Gastrocnemius medialis (tissue), 4 donors: ENCODE data around the gene RBM38. TPM values are rescaled to one million over a fixed set of nuclear protein-coding genes. Genes with fewer than 3 reads are reported as not detected.
A peak's percentile ranks its signal among the peaks of the same experiment; 100 is the strongest.

ENCODE experiments used
- ATAC-seq, 2 donors: fragments of 150-250 bp; one replicate each; pipeline ENCODE4 v1.9.1; 2016
- DNase-seq, 2 donors: peaks; one replicate each; pipeline ENCODE4 v3.0.0-alpha.2; 2019
- H3K27ac ChIP-seq, 4 donors: fragments of 200-600 bp; sonication (generic); 1 replicate in 1 of 4; 2 replicates in 3 of 4; pipeline ENCODE4 v1.5.1; 2016 to 2018; ENCODE audit warnings: mild to moderate bottlenecking in 2 of 4, moderate library complexity in 1 of 4
- H3K27me3 ChIP-seq, 3 donors: fragments of 200-600 bp; sonication (generic) in 2 of 3; 1 replicate in 1 of 3; 2 replicates in 2 of 3; pipeline versions ENCODE4 v1.5.1 to v1.6.0; 2016 to 2019; ENCODE audit warnings: mild to moderate bottlenecking in 1 of 3, moderate library complexity in 1 of 3
- H3K36me3 ChIP-seq, 2 donors: fragments of 200-600 bp; sonication (generic) in 1 of 2; one replicate each; pipeline ENCODE4 v1.5.1; 2017 to 2018
- H3K4me1 ChIP-seq, 2 donors: fragments of 200-600 bp; sonication (generic) in 1 of 2; one replicate each; pipeline ENCODE4 v1.5.1; 2016 to 2017; ENCODE audit warnings: mild to moderate bottlenecking in 2 of 2
- H3K4me3 ChIP-seq, 4 donors: fragments of 200-600 bp; sonication (generic) in 3 of 4; 1 replicate in 1 of 4; 2 replicates in 3 of 4; pipeline ENCODE4 v1.5.1; 2016 to 2019; ENCODE audit warnings: mild to moderate bottlenecking in 2 of 4
- H3K9me3 ChIP-seq, 3 donors: fragments of 200-600 bp; sonication (generic) in 2 of 3; 1 replicate in 1 of 3; 2 replicates in 2 of 3; pipeline ENCODE4 v1.5.1; 2016 to 2019
- CTCF ChIP-seq, 5 experiments: fragments of 450-650 bp in 3 of 5; fragments of 200-600 bp in 2 of 5; sonication (generic) in 2 of 5; IDR thresholded peaks in 4 of 5; conservative IDR thresholded peaks in 1 of 5; 1 replicate in 4 of 5; 2 replicates in 1 of 5; pipeline ENCODE4 v1.5.1; 2016 to 2019; ENCODE audit warnings: antibody characterized with exemption in 5 of 5, mild to moderate bottlenecking in 3 of 5, moderate library complexity in 3 of 5
- POLR2A ChIP-seq, 2 donors: fragments of 450-650 bp; IDR thresholded peaks; one replicate each; pipeline ENCODE4 v1.6.1; 2017; ENCODE audit warnings: antibody characterized with exemption in 2 of 2, mild to moderate bottlenecking in 2 of 2, moderate library complexity in 2 of 2
- in situ Hi-C, 4 donors: fragments of 200-750 bp; cut with MboI; loops; one replicate each; pipeline versions ENCODE4 v1.15.0 to v1.8.0; 2017; ENCODE audit warnings: low sequenced_read_pairs in 4 of 4
- intact Hi-C: fragments of 100-400 bp; cut with DNase I; formaldehyde crosslinking; loops from one replicate; pipeline ENCODE4 v1.15.1; 2023; ENCODE audit warnings: low total_unique reads
- total RNA-seq, 4 donors: library from RNA; depleted of rRNA; stranded (reverse); fragments of >200 nt; gene quantifications; one replicate each; pipeline versions ENCODE4 v1.1.0 to v1.2.3, GENCODE V29; 2016

Gene RBM38
- total RNA-seq, 4 donors from 2014 or later: 56.7 to 229 (median 177) TPM

GRCh38 chr20:57351042-57351783 lies 40.0 kb upstream of the RBM38 start, which contains the start of gene RAE1:
Gene RAE1, plus strand, starts transcription at chr20:57351255. Its CDS starts 2,784 bp downstream, at chr20:57354039.
- H3K27ac ChIP-seq: peak within 1 kb of the TSS; percentile 82 to 85 (median 84)
- no peaks in the 10 kb centered on the region for H3K27me3 ChIP-seq
- peaks cover 6 to 9% of the 10 kb centered on the region in 2 donors for H3K4me1 ChIP-seq
- peaks cover 3 to 4% of the 10 kb centered on the region in 2 donors for H3K36me3 ChIP-seq
- peak within 1 kb of the TSS; percentile 85 to 97 (median 94) for H3K4me3 ChIP-seq
- in situ Hi-C loops (loop anchor here in 2 of 4 donors (25.0 kb wide), 2 partner anchors 861 to 1311 kb away; partner anchors contain the start of gene STX16 (in 1 of the 2)), intact Hi-C loops (loop anchor here (5.0 to 10.0 kb wide), 2 partner anchors 884 to 1554 kb away; partner anchors contain the start of gene RTF2)
- ATAC-seq: peak; percentile 94 to 97
- no peaks in the 10 kb centered on the region for H3K9me3 ChIP-seq
- peak; percentile 83 for DNase-seq
- no peak for TF ChIP-seq CTCF (IDR thresholded peaks at IDR 0.05 in 4 of 5, conservative IDR thresholded peaks at IDR 0.05 in 1 of 5)
- TF ChIP-seq POLR2A (IDR thresholded peaks at IDR 0.05): peak; percentile 40 to 64

DNA sequence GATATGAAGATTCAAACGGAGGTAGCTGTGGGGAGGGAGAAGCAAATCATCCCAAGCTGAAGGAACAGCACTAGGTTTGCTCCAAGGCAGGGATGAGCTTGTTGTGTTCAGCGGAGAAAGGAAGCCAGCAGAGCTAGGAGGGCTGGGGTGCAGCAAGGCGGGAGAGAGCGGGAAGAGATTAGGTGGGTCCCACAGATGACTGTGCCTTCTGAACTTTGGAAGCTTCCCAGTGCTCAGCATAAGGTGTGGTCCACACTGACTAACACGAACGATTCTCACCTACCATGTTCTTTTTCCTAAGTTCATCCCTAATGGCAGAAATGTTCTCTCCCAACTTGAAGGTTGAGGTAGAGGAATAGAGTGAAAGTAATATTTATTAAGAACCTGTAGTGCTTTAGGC lies 38.9 kb upstream of the RBM38 start:
- TF ChIP-seq POLR2A (IDR thresholded peaks at IDR 0.05) (no peak), CTCF (IDR thresholded peaks at IDR 0.05 in 4 of 5, conservative IDR thresholded peaks at IDR 0.05 in 1 of 5) (no peak)
- DNase-seq (no peak), ATAC-seq (no peak)
- H3K27me3 ChIP-seq: no peaks in the 10 kb centered on the region
- peaks cover 6 to 9% of the 10 kb centered on the region in 2 donors for H3K4me1 ChIP-seq
- intact Hi-C loops: loop anchor here (5.0 to 10.0 kb wide), 2 partner anchors 885 to 1552 kb away; partner anchors contain the start of gene RTF2
- no peak overlapping the region for H3K27ac ChIP-seq
- no peaks in the 10 kb centered on the region for H3K9me3 ChIP-seq
- in situ Hi-C loops: loop anchor here in 2 of 4 donors (25.0 kb wide), 2 partner anchors 860 to 1310 kb away; partner anchors contain the start of gene STX16 (in 1 of the 2)
- peak overlapping the region; percentile 85 to 97 (median 94) for H3K4me3 ChIP-seq
- H3K36me3 ChIP-seq: peaks cover 3 to 4% of the 10 kb centered on the region in 2 donors

- no peak overlapping the region for H3K27ac ChIP-seq
- H3K4me1 ChIP-seq: peaks cover 6 to 9% of the 10 kb centered on the region in 2 donors
- H3K27me3 ChIP-seq: no peaks in the 10 kb centered on the region
- H3K4me3 ChIP-seq: no peak overlapping the region
- H3K36me3 ChIP-seq: peaks cover 3 to 4% of the 10 kb centered on the region in 2 donors
- ATAC-seq (no peak), DNase-seq (no peak)
- no peaks in the 10 kb centered on the region for H3K9me3 ChIP-seq
- TF ChIP-seq POLR2A (IDR thresholded peaks at IDR 0.05) (no peak), CTCF (IDR thresholded peaks at IDR 0.05 in 4 of 5, conservative IDR thresholded peaks at IDR 0.05 in 1 of 5) (no peak)
- in situ Hi-C loops: loop anchor here in 2 of 4 donors (25.0 kb wide), 2 partner anchors 859 to 1309 kb away; partner anchors contain the start of gene STX16 (in 1 of the 2)
- intact Hi-C loops: loop anchor here (5.0 to 10.0 kb wide), 2 partner anchors 886 to 1551 kb away; partner anchors contain the start of gene RTF2
Observed at GRCh38 chr20:57353351-57353750, 37.8 kb upstream of the RBM38 start.

DNA sequence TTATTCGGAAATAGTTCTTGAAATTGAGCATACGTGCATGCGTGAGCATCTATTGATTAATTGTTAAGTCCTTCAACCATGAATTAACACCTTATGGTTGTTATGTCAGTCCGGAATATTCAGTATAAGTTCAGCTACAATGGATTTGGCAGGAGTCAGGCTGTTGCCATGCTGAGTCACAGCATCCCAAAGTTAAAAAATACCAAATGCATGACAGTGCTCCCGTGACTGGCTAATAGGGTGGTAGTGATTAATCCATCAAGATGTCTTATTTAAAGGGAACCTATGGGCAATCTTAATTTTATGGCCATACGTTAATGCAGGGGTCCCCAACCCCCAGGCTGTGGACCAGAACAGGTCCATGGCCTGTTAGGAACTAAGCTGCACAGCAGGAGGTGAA lies 29.7 kb upstream of the RBM38 start:
- Histone ChIP-seq H3K4me3 (no peak overlapping the region), H3K9me3 (no peaks in the 10 kb centered on the region), H3K27ac (no peak overlapping the region), H3K27me3 (no peaks in the 10 kb centered on the region), H3K36me3 (peaks cover 0 to 23% of the 10 kb centered on the region in 2 donors), H3K4me1 (no peaks in the 10 kb centered on the region)
- no peak for ATAC-seq
- in situ Hi-C loops: loop anchor here in 2 of 4 donors (25.0 kb wide), 2 partner anchors 851 to 1301 kb away; partner anchors contain the start of gene STX16 (in 1 of the 2)
- intact Hi-C loops: no loop called here
- TF ChIP-seq CTCF (IDR thresholded peaks at IDR 0.05 in 4 of 5, conservative IDR thresholded peaks at IDR 0.05 in 1 of 5): no peak
- no peak for DNase-seq
